ENCODE data around the gene FAAP20.

Gene FAAP20

DNA sequence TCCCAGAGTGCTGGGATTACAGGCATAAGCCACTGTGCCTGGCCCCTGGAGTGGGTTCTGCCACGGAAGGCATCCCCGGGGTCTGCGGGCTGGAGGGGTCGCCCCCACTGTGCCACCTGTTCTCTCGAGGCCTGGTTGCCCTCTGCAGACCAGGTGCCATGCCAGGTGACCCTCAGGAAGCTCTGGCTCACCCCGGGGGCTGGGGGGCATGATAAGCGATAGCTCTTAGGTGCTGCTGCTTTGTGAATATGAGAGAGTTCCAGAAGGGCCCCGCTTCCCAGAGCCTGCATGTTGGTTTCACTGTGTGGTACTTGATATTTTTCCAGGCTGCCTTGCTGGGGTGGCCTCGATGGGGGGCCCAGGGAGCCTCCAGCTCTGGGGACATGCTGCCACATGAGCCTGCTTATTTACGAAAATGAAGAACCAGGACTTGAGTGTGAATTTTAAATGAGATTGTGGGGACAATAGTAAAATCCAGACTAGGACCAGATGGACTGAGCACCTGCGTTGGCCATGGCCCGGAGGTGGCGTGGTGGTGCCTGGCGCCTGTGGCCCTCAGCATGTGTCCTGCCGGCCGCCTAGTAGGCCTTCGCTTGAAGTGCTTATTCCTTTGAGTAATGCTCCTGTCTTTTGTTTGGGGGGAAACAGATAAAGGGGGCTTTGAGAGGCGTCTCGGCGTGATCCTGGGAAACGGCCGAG is 40.9 kb upstream of the FAAP20 start:
- Histone ChIP-seq H3K9me2 (replicated peaks; ENCODE audit: low read depth, low read length) (no peaks in the 10 kb centered on the region), H3K36me3 (ENCODE audit: insufficient read depth, low read length) (no peaks in the 10 kb centered on the region), H3K4me1 (ENCODE audit: insufficient read depth, low read length, poor library complexity, severe bottlenecking) (peaks cover 53% of the 10 kb centered on the region), H4K20me1 (ENCODE audit: insufficient read depth, low read length, poor library complexity, severe bottlenecking) (peaks cover 68% of the 10 kb centered on the region), H3K27me3 (ENCODE audit: insufficient read depth, low read length, poor library complexity, severe bottlenecking) (no peaks in the 10 kb centered on the region), H3F3A (ENCODE audit: low read depth) (no peaks in the 10 kb centered on the region), H3K9me3 (ENCODE audit: insufficient read depth, low read depth, low read length) (no peaks in the 10 kb centered on the region), H3K9ac (ENCODE audit: low read depth, low read length, poor library complexity, severe bottlenecking) (peak overlapping the region; percentile 24), H2AFZ (ENCODE audit: low read length) (no peak overlapping the region), H3K4me3 (ENCODE audit: low read length, poor library complexity, severe bottlenecking) (no peak overlapping the region), H3K4me2 (ENCODE audit: low read depth, low read length, poor library complexity, severe bottlenecking) (peak overlapping the region; percentile 77), H3K79me2 (ENCODE audit: insufficient read depth, low read length) (peaks cover 100% of the 10 kb centered on the region)
- TF ChIP-seq, protein P1, sequence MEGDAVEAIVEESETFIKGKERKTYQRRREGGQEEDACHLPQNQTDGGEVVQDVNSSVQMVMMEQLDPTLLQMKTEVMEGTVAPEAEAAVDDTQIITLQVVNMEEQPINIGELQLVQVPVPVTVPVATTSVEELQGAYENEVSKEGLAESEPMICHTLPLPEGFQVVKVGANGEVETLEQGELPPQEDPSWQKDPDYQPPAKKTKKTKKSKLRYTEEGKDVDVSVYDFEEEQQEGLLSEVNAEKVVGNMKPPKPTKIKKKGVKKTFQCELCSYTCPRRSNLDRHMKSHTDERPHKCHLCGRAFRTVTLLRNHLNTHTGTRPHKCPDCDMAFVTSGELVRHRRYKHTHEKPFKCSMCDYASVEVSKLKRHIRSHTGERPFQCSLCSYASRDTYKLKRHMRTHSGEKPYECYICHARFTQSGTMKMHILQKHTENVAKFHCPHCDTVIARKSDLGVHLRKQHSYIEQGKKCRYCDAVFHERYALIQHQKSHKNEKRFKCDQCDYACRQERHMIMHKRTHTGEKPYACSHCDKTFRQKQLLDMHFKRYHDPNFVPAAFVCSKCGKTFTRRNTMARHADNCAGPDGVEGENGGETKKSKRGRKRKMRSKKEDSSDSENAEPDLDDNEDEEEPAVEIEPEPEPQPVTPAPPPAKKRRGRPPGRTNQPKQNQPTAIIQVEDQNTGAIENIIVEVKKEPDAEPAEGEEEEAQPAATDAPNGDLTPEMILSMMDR (conservative IDR thresholded peaks at IDR 0.05; ENCODE audit: low read length): no peak

DNA sequence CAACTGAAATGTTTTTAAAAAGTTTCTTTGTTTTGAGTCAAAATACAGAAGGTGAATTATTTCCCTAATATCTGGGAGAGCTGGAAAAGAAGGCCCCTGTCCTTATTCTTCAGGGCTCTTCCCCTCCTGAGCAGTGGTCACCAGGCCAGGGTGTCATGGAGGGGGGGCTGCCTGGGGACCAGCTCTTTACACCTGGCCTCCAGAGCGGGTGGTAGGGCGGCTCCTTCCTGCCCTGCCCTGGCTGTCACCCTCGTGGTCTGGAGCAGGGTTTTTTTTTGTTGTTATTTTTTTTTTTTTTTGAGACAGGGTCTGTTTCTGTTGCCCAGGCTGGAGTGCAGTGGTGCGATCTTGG is 40.2 kb upstream of the FAAP20 start:
- H3K27me3 ChIP-seq (ENCODE audit: insufficient read depth, low read length, poor library complexity, severe bottlenecking): no peaks in the 10 kb centered on the region
- H3K9me3 ChIP-seq (ENCODE audit: insufficient read depth, low read depth, low read length): no peaks in the 10 kb centered on the region
- no peak for TF ChIP-seq EZH2phosphoT487 (IDR thresholded peaks at IDR 0.05; ENCODE audit: borderline replicate concordance)
- TF ChIP-seq, protein P1 (conservative IDR thresholded peaks at IDR 0.05; ENCODE audit: low read length): no peak
- H3K4me3 ChIP-seq (ENCODE audit: low read length, poor library complexity, severe bottlenecking): peak overlapping the region; percentile 71
- H3K4me2 ChIP-seq (ENCODE audit: low read depth, low read length, poor library complexity, severe bottlenecking): peak overlapping the region; percentile 77
- no peaks in the 10 kb centered on the region for H3K9me2 ChIP-seq (replicated peaks; ENCODE audit: low read depth, low read length)
- H3K4me1 ChIP-seq (ENCODE audit: insufficient read depth, low read length, poor library complexity, severe bottlenecking): peaks cover 58% of the 10 kb centered on the region
- H4K20me1 ChIP-seq (ENCODE audit: insufficient read depth, low read length, poor library complexity, severe bottlenecking): peaks cover 70% of the 10 kb centered on the region
- peak overlapping the region; percentile 42 for H3K9ac ChIP-seq (ENCODE audit: low read depth, low read length, poor library complexity, severe bottlenecking)
- no peaks in the 10 kb centered on the region for H3F3A ChIP-seq (ENCODE audit: low read depth)
- H3K79me2 ChIP-seq (ENCODE audit: insufficient read depth, low read length): peaks cover 100% of the 10 kb centered on the region
- H3K36me3 ChIP-seq (ENCODE audit: insufficient read depth, low read length): no peaks in the 10 kb centered on the region
- H2AFZ ChIP-seq (ENCODE audit: low read length): no peak overlapping the region

DNA sequence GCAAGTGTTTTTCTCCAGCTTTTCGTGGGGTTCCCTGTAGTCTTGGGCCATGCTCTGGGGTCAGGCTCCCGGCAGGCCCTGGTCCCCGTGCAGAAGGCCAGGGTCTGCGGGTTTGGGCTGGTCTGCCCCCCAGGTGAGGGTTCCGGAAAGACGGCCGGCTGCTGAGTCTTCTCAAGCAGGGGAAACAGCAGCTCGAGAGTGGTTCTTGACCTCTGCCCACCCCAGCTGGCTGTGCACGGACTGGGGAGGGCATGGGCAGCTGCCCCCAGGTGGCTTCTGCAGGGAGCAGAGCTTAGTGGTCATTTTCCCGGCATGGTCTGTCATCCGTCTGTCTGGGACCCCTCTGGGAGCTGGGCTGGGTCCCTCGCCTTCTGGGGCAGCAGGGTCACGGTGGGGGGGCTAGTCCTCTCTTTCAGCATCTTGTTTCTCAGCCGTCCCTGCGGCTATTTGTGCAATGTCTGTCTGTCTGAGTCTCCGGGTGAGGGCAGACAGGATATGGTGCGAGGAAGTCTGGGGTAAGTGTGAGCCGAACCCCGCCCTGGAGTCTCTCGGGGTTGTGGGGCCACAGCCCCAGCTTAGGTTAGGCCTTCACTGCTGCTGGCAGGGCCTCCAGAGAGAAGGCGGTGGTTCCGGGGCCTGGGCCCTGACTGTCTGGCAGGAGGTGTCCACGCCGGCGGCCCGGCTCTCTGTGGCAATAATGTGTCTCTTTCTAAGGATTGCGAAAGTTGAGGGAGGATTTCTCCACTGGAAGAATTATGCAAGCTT is 39.6 kb upstream of the FAAP20 start:
- H3K79me2 ChIP-seq (ENCODE audit: insufficient read depth, low read length): peaks cover 100% of the 10 kb centered on the region
- peak overlapping the region; percentile 71 for H3K4me3 ChIP-seq (ENCODE audit: low read length, poor library complexity, severe bottlenecking)
- H3K9ac ChIP-seq (ENCODE audit: low read depth, low read length, poor library complexity, severe bottlenecking): peak overlapping the region; percentile 42
- no peaks in the 10 kb centered on the region for H3K9me2 ChIP-seq (replicated peaks; ENCODE audit: low read depth, low read length)
- H3K9me3 ChIP-seq (ENCODE audit: insufficient read depth, low read depth, low read length): no peaks in the 10 kb centered on the region
- no peaks in the 10 kb centered on the region for H3F3A ChIP-seq (ENCODE audit: low read depth)
- H3K27me3 ChIP-seq (ENCODE audit: insufficient read depth, low read length, poor library complexity, severe bottlenecking): no peaks in the 10 kb centered on the region
- H3K36me3 ChIP-seq (ENCODE audit: insufficient read depth, low read length): no peaks in the 10 kb centered on the region
- H4K20me1 ChIP-seq (ENCODE audit: insufficient read depth, low read length, poor library complexity, severe bottlenecking): peaks cover 74% of the 10 kb centered on the region
- TF ChIP-seq, protein P1 (conservative IDR thresholded peaks at IDR 0.05; ENCODE audit: low read length): no peak
- TF ChIP-seq EZH2phosphoT487 (IDR thresholded peaks at IDR 0.05; ENCODE audit: borderline replicate concordance): no peak
- no peak overlapping the region for H2AFZ ChIP-seq (ENCODE audit: low read length)
- H3K4me2 ChIP-seq (ENCODE audit: low read depth, low read length, poor library complexity, severe bottlenecking): peak overlapping the region; percentile 77
- peaks cover 62% of the 10 kb centered on the region for H3K4me1 ChIP-seq (ENCODE audit: insufficient read depth, low read length, poor library complexity, severe bottlenecking)

Measured in Loucy (cell line).